OCI-LY3 (cell line): ENCODE data around the gene ITPKA.
A peak's percentile ranks its signal among the peaks of the same experiment; 100 is the strongest.

Experiments used
- H2AFZ ChIP-seq: fragments of 200-600, 300-600 bp; shearing (Covaris generic); 2 replicates; pipeline ENCODE4 v1.6.0; 2014; ENCODE audit warnings: antibody characterized with exemption, low read depth, low read length
- H3K27ac ChIP-seq: fragments of 200-600, 300-600 bp; sonication (generic); 2 replicates; pipeline ENCODE4 v1.5.1; 2014; ENCODE audit warnings: mild to moderate bottlenecking, low read length, moderate library complexity, mixed read lengths
- H3K27me3 ChIP-seq: fragments of 200-600, 300-600 bp; sonication (generic); 2 replicates; pipeline ENCODE4 v1.6.1; 2014; ENCODE audit warnings: low read depth, low read length, mixed read lengths
- H3K36me3 ChIP-seq: fragments of 200-600, 300-600 bp; sonication (generic); replicated peaks from 2 replicates; pipeline ENCODE3; 2014; ENCODE audit warnings: low read depth, low read length, mixed read lengths
- H3K4me1 ChIP-seq: fragments of 300-600, 200-600 bp; sonication (generic); 2 replicates; pipeline ENCODE4 v1.6.1; 2014; ENCODE audit warnings: low read length, mixed read lengths
- H3K4me2 ChIP-seq: fragments of 200-600, 300-600 bp; sonication (generic); 2 replicates; pipeline ENCODE4 v1.6.1; 2014; ENCODE audit warnings: low read length, mixed read lengths
- H3K4me3 ChIP-seq: fragments of 300-600, 200-600 bp; sonication (generic); 2 replicates; pipeline ENCODE4 v1.5.1; 2014; ENCODE audit warnings: antibody characterized with exemption, mild to moderate bottlenecking, low read length, moderate library complexity
- H3K79me2 ChIP-seq: fragments of 300-600, 200-600 bp; shearing (Covaris generic); 2 replicates; pipeline ENCODE4 v1.6.1; 2014; ENCODE audit warnings: mild to moderate bottlenecking, low read length, mixed read lengths
- H3K9ac ChIP-seq: fragments of 300-600, 200-600 bp; shearing (Covaris generic); 2 replicates; pipeline ENCODE4 v1.6.0; 2014; ENCODE audit warnings: mild to moderate bottlenecking, low read length, moderate library complexity
- H3K9me3 ChIP-seq: fragments of 200-600, 300-600 bp; shearing (Covaris generic); 2 replicates; pipeline ENCODE4 v1.6.1; 2014; ENCODE audit warnings: low read length, mixed read lengths; ENCODE audit not compliant: insufficient read depth
- H4K20me1 ChIP-seq: fragments of 200-600, 300-600 bp; sonication (generic); 2 replicates; pipeline ENCODE4 v1.6.1; 2016; ENCODE audit warnings: low read length, mixed read lengths; ENCODE audit not compliant: insufficient read depth
- EZH2phosphoT487 ChIP-seq: fragments of 200-600 bp; shearing (Covaris generic); IDR thresholded peaks from 2 replicates; pipeline ENCODE4 v1.6.1; 2018; ENCODE audit warnings: antibody characterized with exemption, mixed run types, low read depth
- TF ChIP-seq, protein P1 (sequence below): fragments of 200-600, 300-600 bp; sonication (generic); IDR thresholded peaks from 2 replicates; pipeline ENCODE4 v1.5.1; 2014; ENCODE audit warnings: antibody characterized with exemption, low read length, low read depth

The ITPKA gene

GRCh38 chr15:41487381-41487780 lies 6.3 kb upstream of the ITPKA start:
- Histone ChIP-seq H3K79me2 (no peaks in the 10 kb centered on the region), H3K4me3 (no peak overlapping the region), H3K4me1 (peaks cover 25% of the 10 kb centered on the region), H3K27ac (no peak overlapping the region), H3K36me3 (peaks cover 5% of the 10 kb centered on the region), H2AFZ (no peak overlapping the region), H3K9ac (no peak overlapping the region), H3K27me3 (no peaks in the 10 kb centered on the region), H3K9me3 (no peaks in the 10 kb centered on the region), H3K4me2 (no peak overlapping the region), H4K20me1 (no peaks in the 10 kb centered on the region)
- no peak for TF ChIP-seq EZH2phosphoT487
- TF ChIP-seq, protein P1, sequence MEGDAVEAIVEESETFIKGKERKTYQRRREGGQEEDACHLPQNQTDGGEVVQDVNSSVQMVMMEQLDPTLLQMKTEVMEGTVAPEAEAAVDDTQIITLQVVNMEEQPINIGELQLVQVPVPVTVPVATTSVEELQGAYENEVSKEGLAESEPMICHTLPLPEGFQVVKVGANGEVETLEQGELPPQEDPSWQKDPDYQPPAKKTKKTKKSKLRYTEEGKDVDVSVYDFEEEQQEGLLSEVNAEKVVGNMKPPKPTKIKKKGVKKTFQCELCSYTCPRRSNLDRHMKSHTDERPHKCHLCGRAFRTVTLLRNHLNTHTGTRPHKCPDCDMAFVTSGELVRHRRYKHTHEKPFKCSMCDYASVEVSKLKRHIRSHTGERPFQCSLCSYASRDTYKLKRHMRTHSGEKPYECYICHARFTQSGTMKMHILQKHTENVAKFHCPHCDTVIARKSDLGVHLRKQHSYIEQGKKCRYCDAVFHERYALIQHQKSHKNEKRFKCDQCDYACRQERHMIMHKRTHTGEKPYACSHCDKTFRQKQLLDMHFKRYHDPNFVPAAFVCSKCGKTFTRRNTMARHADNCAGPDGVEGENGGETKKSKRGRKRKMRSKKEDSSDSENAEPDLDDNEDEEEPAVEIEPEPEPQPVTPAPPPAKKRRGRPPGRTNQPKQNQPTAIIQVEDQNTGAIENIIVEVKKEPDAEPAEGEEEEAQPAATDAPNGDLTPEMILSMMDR, result no peak

DNA sequence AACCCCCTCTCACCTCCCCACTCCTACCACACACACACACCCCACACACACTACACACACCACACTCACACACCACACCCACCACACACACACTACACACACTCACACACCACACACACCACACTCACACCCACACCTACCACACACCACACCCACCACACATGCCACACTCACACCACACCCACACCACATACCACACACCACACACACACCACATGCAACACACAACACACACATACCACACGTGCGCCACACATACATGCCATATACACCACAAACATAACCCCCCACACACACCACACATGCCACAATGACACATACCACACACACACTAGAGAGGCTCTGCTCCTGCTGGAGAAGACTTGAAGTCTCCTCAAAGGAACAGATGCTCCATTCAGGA lies 5.9 kb upstream of the ITPKA start:
- peaks cover 24% of the 10 kb centered on the region for H3K4me1 ChIP-seq
- no peaks in the 10 kb centered on the region for H4K20me1 ChIP-seq
- H3K79me2 ChIP-seq, result no peaks in the 10 kb centered on the region
- no peaks in the 10 kb centered on the region for H3K27me3 ChIP-seq
- H3K27ac ChIP-seq, result no peak overlapping the region
- no peaks in the 10 kb centered on the region for H3K9me3 ChIP-seq
- H3K4me2 ChIP-seq, result no peak overlapping the region
- H2AFZ ChIP-seq, result no peak overlapping the region
- TF ChIP-seq, protein P1, result no peak
- no peak for TF ChIP-seq EZH2phosphoT487
- peaks cover 4% of the 10 kb centered on the region for H3K36me3 ChIP-seq
- H3K4me3 ChIP-seq, result no peak overlapping the region
- no peak overlapping the region for H3K9ac ChIP-seq

- H3K9me3 ChIP-seq, result no peaks in the 10 kb centered on the region
- no peak overlapping the region for H3K9ac ChIP-seq
- H3K4me3 ChIP-seq, result no peak overlapping the region
- no peak overlapping the region for H2AFZ ChIP-seq
- H3K36me3 ChIP-seq, result no peaks in the 10 kb centered on the region
- no peak for TF ChIP-seq EZH2phosphoT487
- TF ChIP-seq, protein P1, result no peak
- H3K27ac ChIP-seq, result no peak overlapping the region
- H3K4me1 ChIP-seq, result peaks cover 13% of the 10 kb centered on the region
- no peaks in the 10 kb centered on the region for H3K27me3 ChIP-seq
- no peak overlapping the region for H3K4me2 ChIP-seq
- H3K79me2 ChIP-seq, result no peaks in the 10 kb centered on the region
- no peaks in the 10 kb centered on the region for H4K20me1 ChIP-seq
Observed at GRCh38 chr15:41489641-41490040, 4.0 kb upstream of the ITPKA start.

GRCh38 chr15:41490355-41490754 lies 3.3 kb upstream of the ITPKA start:
- no peaks in the 10 kb centered on the region for H3K79me2 ChIP-seq
- H3K27ac ChIP-seq, result no peak overlapping the region
- H3K9ac ChIP-seq, result no peak overlapping the region
- H3K4me1 ChIP-seq, result peaks cover 13% of the 10 kb centered on the region
- H3K27me3 ChIP-seq, result no peaks in the 10 kb centered on the region
- H4K20me1 ChIP-seq, result no peaks in the 10 kb centered on the region
- no peaks in the 10 kb centered on the region for H3K9me3 ChIP-seq
- TF ChIP-seq, protein P1, result no peak
- TF ChIP-seq EZH2phosphoT487, result no peak
- no peak overlapping the region for H3K4me3 ChIP-seq
- H2AFZ ChIP-seq, result no peak overlapping the region
- H3K4me2 ChIP-seq, result peak overlapping the region; percentile 15
- H3K36me3 ChIP-seq, result no peaks in the 10 kb centered on the region
